MV-4-11 (cell line): ENCODE results near the gene ALPP.
"Not testable (repeated sequence)": the region's sequence is repeated elsewhere in the genome, so short reads cannot be mapped to it uniquely, and the experiment has no call there.

ENCODE experiments used
- DNase-seq: peaks from one replicate; lab custom pipeline; 2025; lab: John Stamatoyannopoulos, UW

The ALPP gene

DNA sequence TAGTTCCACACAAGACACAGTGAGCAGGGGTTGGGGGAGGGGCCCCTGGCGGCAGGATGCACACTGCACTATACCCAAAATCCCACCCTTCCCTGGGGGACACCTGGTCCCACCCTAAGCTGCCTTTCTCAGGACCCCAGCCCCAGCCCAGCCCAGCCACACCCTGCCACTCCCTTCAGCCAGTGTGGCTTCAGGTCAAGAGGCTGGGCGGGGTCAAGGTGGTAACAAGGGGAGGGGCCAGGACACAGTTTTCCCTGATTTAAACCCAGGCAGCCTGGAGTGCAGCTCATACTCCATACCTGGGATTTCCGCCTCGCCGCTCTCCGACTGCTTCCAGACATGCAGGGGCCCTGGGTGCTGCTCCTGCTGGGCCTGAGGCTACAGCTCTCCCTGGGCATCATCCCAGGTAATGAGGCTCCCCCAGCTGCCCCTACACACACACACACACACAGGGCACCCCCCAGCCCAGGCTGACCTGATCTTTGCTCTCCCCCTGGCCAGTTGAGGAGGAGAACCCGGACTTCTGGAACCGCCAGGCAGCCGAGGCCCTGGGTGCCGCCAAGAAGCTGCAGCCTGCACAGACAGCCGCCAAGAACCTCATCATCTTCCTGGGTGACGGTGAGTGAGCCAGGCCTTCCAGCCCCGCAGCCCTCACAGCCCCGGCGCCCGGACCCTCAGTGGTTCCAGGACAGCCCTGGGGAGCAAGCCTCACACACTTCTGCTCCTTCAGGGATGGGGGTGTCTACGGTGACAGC lies 28.2 kb downstream of the ALPP start, which contains the start of gene ALPG:
Gene ALPG (plus strand): TSS at position 289 of the 755 bp plus-strand sequence. CDS start 51 bp downstream, at position 340.
- no peak for DNase-seq

DNA sequence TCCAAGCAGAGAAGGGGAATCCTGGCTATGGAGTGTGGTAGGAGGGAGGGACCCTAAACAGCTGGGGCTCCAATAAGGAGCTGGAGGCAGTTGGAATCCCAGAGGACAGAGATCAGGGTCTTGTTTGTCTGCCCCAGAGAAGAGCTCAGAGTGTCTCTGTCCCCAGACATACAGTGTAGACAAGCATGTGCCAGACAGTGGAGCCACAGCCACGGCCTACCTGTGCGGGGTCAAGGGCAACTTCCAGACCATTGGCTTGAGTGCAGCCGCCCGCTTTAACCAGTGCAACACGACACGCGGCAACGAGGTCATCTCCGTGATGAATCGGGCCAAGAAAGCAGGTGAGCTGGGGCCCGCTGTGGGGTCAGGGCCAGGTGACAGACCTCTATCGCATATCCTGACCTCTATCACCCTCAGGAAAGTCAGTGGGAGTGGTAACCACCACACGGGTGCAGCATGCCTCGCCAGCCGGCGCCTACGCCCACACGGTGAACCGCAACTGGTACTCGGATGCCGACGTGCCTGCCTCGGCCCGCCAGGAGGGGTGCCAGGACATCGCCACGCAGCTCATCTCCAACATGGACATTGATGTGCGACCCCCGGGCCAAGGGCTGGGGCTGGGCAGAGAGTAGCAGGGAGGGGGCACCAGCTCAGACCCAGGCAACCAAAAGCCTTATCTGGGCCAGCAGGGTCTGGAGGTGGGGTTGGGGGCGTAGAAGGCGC lies 29.0 kb downstream of the ALPP start:
- DNase-seq = not testable (repeated sequence)

DNA sequence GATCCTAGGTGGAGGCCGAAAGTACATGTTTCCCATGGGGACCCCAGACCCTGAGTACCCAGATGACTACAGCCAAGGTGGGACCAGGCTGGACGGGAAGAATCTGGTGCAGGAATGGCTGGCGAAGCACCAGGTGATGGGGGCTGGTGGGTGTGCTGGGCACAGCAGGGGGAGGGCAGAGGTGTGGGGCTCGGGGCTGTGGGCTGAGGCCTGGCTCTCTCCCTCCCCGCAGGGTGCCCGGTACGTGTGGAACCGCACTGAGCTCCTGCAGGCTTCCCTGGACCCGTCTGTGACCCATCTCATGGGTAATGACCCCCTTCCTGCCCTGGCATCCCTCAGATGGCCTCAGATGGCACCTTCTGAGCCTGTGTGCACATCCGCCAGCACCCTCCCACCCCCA lies 29.7 kb downstream of the ALPP start:
- not testable (repeated sequence) for DNase-seq

DNA sequence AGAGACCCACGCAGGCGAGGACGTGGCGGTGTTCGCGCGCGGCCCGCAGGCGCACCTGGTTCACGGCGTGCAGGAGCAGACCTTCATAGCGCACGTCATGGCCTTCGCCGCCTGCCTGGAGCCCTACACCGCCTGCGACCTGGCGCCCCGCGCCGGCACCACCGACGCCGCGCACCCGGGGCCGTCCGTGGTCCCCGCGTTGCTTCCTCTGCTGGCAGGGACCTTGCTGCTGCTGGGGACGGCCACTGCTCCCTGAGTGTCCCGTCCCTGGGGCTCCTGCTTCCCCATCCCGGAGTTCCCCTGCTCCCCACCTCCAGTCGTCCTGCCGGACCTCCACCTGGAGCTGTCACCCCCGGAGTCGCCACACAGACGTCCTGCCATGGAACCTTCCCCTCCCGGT lies 31.1 kb downstream of the ALPP start:
- not testable (repeated sequence) for DNase-seq

GRCh38 chr2:232410238-232410900 lies 31.8 kb downstream of the ALPP start:
- no peak for DNase-seq

DNA sequence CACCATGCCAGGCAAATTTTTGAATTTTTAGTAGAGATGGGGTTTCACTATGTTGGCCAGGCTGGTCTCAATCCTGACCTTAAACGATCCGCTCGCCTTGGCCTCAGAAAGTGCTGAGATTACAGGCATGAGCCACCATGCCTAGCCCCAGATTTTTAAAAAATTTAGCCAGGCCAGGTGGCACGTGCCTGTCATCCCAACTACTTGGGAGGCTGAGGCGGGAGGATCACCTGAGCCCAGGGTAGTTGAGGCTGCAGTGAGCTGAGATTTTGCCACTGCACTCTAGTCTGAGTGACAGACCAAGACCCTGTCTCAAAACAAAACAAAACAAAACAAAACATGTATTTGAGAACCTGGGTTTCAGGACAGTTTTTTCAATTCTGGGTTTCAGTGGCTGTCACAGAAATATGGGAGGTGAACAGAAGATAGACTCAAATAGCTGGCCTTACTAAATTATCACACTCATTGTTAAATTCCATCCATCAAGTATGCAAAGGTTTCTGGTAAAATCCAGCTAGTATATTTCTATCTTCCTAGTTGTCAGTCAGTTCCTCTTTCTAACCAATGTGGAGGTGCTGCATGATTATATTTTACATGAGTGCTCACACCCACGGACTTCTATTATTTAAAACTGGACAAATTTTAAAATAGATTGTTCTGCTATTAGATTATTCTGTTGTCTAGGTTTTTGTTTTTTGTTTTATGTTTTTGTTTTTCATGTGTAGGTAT lies 33.5 kb downstream of the ALPP start:
- DNase-seq = no peak

- DNase-seq = no peak
These were observed 34.4 kb downstream of the ALPP start for GRCh38 chr2:232412986-232413385.

DNA sequence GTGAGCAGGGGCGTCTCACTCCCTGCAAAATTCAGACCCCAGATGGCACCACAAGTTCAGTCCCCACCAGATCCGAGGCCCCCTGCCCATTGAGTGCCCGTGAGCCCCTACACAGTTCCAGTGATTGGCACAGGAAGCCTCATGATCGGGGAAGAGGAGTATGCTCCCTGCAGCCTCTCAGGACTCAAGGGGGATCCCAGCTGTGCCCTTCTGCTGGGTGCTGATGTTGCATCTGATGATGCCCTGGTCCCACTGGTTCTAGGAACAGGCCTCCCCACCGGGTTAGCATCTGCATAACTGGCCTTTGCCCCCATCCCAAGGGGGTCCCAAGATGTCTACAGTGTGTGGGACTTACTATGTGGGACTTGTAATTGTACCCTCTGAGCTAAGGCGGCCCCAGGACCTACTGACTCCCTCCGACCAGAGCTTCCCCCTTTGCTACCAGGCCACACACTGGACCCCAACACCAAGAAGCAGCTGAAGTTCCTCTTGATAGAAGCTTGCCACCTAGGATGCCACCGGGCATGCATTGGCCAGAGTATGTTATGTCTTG lies 36.7 kb downstream of the ALPP start:
- no peak for DNase-seq

- DNase-seq = no peak
These were observed 37.4 kb downstream of the ALPP start for GRCh38 chr2:232415736-232416520.

DNA sequence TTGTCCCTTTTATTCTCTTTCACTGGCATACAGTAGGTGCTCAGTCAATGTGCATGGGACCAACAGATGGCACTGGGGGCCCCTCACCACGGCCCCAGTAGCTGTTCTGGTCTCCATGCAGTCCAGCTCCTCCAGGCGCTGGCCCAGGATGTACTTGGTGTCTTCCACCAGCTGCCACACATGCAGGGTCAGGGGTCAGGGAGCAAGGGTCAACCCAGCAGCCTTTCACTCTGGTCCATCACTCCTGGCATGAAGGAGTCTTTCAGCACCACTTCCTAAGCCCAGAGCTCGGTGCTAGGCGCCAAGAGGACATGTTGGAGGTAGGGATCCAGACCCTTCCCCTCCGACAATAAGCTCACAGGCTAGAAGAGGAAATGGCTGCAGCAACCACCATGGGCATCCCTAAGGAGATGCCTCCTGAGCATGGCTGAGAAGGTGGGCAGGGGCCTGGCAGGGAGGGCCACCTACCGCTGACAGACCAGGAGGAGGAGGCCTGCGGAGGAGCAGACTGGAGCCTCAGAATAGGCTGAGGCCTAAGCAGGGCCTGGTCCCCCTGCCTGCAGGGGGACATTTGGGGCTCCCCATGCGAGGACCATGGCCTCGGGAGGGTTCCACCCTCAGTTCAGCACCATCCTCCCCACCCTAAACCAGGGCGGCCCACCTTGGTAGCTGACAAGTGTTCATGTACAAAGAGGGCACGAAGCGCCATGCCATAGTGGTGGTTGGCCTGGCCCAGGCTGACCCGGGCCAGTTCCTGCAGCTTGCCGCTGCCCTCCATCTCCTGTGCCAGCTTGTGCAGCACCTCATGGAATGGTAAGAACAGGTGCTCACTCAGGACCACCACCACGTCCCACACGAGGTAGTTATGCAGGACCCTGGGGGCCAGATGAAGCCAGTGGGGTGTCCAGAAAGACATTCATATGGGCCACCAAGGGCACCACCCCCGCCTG lies 38.2 kb downstream of the ALPP start:
- DNase-seq = no peak

- DNase-seq = no peak
These were observed 38.9 kb downstream of the ALPP start for GRCh38 chr2:232417489-232417888.

GRCh38 chr2:232418056-232418455 lies 39.5 kb downstream of the ALPP start:
- DNase-seq = no peak

GRCh38 chr2:232418466-232419244 lies 40.1 kb downstream of the ALPP start:
- no peak for DNase-seq

- DNase-seq = no peak
These were observed 40.9 kb downstream of the ALPP start for GRCh38 chr2:232419245-232420072.

- no peak for DNase-seq
These were observed 41.5 kb downstream of the ALPP start for GRCh38 chr2:232420073-232420454.

DNA sequence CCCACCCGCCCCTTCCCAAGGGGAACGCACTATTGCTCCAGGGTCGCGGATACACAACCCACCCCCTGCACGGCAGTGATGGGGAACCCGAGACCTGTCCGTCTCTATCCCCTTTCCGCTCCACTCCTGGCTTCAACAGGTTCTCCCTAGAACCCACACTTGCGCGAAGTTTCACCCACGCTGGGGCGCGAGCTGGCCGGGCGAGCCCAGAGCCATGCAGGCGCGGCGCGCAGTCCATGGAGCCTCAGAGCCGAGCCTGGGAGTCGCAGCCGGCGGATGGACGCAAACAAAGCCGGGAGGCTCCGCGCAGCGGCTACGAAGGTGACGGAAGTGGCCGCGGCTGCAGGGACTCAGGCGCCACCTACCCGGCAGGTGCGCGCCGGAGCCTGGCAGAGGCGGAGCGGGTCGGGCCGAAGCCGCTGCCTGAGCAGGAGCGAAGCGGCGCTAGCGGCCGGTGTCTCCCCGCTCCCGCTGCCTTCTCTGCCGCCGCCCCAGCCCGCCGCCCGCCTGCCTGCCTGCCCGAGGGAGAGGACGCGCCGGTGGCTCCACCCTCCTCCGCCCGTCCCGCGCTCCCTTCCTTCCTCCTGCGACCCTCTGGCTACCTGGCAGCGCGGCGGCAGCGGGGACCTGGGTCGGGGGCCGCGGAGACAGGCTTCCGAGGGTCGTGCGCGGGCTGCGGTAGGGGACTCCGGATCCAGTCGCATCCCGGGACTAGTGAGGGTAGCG lies 42.1 kb downstream of the ALPP start:
- DNase-seq = no peak

GRCh38 chr2:232421189-232421785 lies 42.7 kb downstream of the ALPP start:
- DNase-seq = no peak
